Stomach smooth muscle (tissue), 2 donors: ENCODE measurements around the gene U2AF1L4.
A peak's percentile ranks its signal among the peaks of the same experiment; 100 is the strongest.

Experiments
- H3K27ac ChIP-seq: one replicate; pipeline ENCODE4 v1.7.0; 2013; ENCODE audit warnings: mild to moderate bottlenecking, low read length, inconsistent platforms
- H3K27me3 ChIP-seq, 2 donors: one replicate each; pipeline ENCODE4 v1.7.0; 2013; ENCODE audit warnings: low read length in 2 of 2; ENCODE audit not compliant: insufficient read depth in 2 of 2, control insufficient read depth in 1 of 2
- H3K36me3 ChIP-seq, 2 donors: one replicate each; pipeline ENCODE4 v1.7.0; 2013; ENCODE audit warnings: low read length in 2 of 2; ENCODE audit not compliant: control insufficient read depth in 2 of 2, insufficient read depth in 2 of 2
- H3K4me1 ChIP-seq: one replicate; pipeline ENCODE4 v1.7.0; 2013; ENCODE audit warnings: low read length; ENCODE audit not compliant: control insufficient read depth, insufficient read depth
- H3K4me3 ChIP-seq, 2 donors: one replicate each; pipeline ENCODE4 v1.7.0; 2013; ENCODE audit warnings: low read length in 2 of 2
- H3K9ac ChIP-seq, 2 donors: one replicate each; pipeline ENCODE4 v1.7.0; 2013; ENCODE audit warnings: low read length in 2 of 2, mild to moderate bottlenecking in 1 of 2
- H3K9me3 ChIP-seq, 2 donors: one replicate each; pipeline ENCODE4 v1.7.0; 2013; ENCODE audit warnings: low read length in 2 of 2; ENCODE audit not compliant: control insufficient read depth in 2 of 2
- donor health status: healthy.
- donor health status: Pancreatic carcinoma.

The U2AF1L4 gene

DNA sequence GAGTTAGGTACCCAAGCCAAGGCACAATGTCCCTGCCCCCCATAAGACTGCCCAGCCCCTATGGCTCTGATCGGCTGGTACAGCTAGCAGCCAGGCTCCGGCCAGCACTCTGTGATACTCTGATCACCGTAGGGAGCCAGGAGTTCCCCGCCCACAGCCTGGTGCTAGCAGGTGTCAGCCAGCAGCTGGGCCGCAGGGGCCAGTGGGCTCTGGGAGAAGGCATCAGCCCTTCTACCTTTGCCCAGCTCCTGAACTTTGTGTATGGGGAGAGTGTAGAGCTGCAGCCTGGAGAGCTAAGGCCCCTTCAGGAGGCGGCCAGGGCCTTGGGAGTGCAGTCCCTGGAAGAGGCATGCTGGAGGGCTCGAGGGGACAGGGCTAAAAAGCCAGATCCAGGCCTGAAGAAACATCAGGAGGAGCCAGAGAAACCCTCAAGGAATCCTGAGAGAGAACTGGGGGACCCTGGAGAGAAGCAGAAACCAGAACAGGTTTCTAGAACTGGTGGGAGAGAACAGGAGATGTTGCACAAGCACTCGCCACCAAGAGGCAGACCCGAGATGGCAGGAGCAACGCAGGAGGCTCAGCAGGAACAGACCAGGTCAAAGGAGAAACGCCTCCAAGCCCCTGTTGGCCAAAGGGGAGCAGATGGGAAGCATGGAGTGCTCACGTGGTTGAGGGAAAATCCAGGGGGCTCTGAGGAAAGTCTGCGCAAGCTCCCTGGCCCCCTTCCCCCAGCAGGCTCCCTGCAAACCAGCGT, 30.4 kb downstream of the U2AF1L4 start:
- Histone ChIP-seq H3K36me3 (no peaks in the 10 kb centered on the region), H3K9ac (no peak overlapping the region), H3K9me3 (no peaks in the 10 kb centered on the region), H3K27me3 (no peaks in the 10 kb centered on the region), H3K4me1 (peaks cover 36% of the 10 kb centered on the region), H3K4me3 (no peak overlapping the region), H3K27ac (no peak overlapping the region)

DNA sequence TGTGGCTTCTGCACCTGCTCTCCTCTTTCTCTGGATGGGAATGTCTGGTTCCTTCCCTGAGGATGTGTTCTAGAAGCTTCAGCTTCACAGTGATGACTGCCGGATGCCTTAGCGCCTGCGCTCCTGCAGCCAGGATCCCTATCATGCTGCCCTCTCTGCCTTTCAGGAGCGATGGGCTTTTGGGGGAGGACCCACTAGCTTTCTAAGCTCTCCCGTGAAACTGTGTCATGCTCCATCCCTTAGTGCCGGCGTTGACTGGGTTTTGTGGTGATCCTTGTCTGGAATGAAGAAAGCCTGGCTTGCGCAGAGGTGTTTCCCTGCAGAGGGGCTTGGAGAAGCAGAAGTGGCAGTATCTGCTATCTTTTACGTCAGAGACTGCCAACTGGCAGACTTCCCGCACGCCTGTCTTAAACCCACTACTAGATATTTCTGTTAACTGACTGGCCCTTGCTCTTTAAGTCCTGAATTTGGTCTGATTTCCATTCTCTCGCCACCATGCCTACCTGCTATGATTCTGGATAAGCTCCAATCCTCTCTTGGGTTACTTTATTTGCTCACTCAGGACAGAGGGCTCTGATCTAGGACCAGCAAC, 31.2 kb downstream of the U2AF1L4 start:
- no peaks in the 10 kb centered on the region for H3K36me3 ChIP-seq
- H3K4me1 ChIP-seq = peaks cover 29% of the 10 kb centered on the region
- no peak overlapping the region for H3K27ac ChIP-seq
- no peaks in the 10 kb centered on the region for H3K27me3 ChIP-seq
- no peak overlapping the region for H3K9ac ChIP-seq
- H3K4me3 ChIP-seq = no peak overlapping the region
- H3K9me3 ChIP-seq = no peaks in the 10 kb centered on the region

DNA sequence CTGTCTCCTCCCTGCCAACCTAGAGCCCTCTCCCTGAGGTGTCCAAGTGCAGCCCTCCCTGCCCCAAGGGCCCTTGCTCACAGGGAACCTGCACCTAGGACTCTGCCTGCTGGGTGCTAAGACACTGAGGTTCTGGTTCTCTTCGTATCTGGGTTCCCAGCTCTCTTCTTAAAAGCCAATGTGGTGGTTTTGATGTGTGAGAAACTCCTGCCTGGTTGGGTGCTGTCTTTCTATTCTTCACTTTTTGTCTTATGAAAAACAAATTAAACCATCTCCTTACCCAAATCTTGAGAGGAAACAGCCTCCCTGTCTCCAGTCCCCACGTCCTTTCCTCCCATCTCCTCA, 31.7 kb downstream of the U2AF1L4 start:
- Histone ChIP-seq H3K36me3 (no peaks in the 10 kb centered on the region), H3K4me1 (peaks cover 23% of the 10 kb centered on the region), H3K9ac (no peak overlapping the region), H3K27me3 (peaks cover 0 to under 1% of the 10 kb centered on the region in 2 donors), H3K4me3 (no peak overlapping the region), H3K9me3 (no peaks in the 10 kb centered on the region), H3K27ac (no peak overlapping the region)

GRCh38 chr19:35712567-35713505, 32.4 kb downstream of the U2AF1L4 start:
- peaks cover 22% of the 10 kb centered on the region for H3K4me1 ChIP-seq
- H3K27ac ChIP-seq = no peak overlapping the region
- no peaks in the 10 kb centered on the region for H3K9me3 ChIP-seq
- no peak overlapping the region for H3K4me3 ChIP-seq
- no peak overlapping the region for H3K9ac ChIP-seq
- H3K36me3 ChIP-seq = no peaks in the 10 kb centered on the region
- peaks cover 0 to 6% of the 10 kb centered on the region in 2 donors for H3K27me3 ChIP-seq

GRCh38 chr19:35710784-35711723, 34.2 kb downstream of the U2AF1L4 start:
- Histone ChIP-seq H3K36me3 (no peaks in the 10 kb centered on the region), H3K4me1 (peaks cover 9% of the 10 kb centered on the region), H3K27me3 (peaks cover 0 to 6% of the 10 kb centered on the region in 2 donors), H3K4me3 (no peak overlapping the region), H3K9me3 (no peaks in the 10 kb centered on the region), H3K9ac (no peak overlapping the region), H3K27ac (no peak overlapping the region)

DNA sequence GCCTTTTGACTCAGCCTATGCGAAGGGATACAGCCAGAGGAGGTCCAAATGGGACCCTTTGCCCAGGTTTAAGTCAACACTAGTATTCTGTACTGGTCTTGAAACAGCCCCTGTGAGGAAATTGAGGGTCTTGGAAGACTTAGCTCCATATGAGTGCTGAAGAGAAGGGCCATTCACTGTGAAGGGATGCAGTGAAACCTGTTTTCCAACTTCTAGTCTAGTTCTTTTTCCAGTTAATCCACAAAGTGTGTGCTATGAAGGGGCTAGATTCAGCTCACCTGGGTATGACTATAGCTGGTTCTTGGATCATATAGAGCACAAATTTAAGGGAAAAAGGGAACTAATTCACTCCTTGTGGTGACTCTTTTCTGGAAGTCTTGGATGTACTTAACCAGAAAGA, 36.8 kb downstream of the U2AF1L4 start:
- no peak overlapping the region for H3K9ac ChIP-seq
- no peaks in the 10 kb centered on the region for H3K4me1 ChIP-seq
- H3K36me3 ChIP-seq = no peaks in the 10 kb centered on the region
- H3K4me3 ChIP-seq = no peak overlapping the region
- no peaks in the 10 kb centered on the region for H3K9me3 ChIP-seq
- H3K27me3 ChIP-seq = peaks cover 6 to 14% of the 10 kb centered on the region in 2 donors
- H3K27ac ChIP-seq = no peak overlapping the region

GRCh38 chr19:35704218-35704617, 41.0 kb downstream of the U2AF1L4 start, which contains the start of gene ZBTB32:
Gene ZBTB32 (plus strand): TSS chr19:35704558. CDS start chr19:35714627, 10,069 bp downstream.
- Histone ChIP-seq H3K9me3 (no peaks in the 10 kb centered on the region), H3K36me3 (no peaks in the 10 kb centered on the region)

DNA sequence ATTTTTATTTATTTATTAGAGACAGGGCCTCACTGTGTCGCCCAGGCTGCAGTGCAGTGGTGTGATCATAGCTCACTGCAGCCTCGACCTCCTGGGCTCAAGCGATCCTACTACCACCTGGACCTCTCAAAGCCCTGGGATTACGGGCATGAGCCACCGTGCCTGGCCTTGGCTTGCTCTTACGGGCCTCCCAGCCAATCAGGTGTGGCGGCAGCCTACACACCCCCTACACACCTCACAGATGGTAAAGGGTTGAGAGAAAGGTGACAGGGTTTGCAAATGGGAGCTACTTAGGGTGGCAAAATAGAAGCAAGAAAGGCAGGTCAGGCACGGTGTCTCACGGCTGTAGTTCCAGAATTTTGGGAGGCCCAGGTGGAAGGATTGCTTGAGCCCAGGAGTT, 41.9 kb downstream of the U2AF1L4 start:
- peaks cover 8 to 13% of the 10 kb centered on the region in 2 donors for H3K27me3 ChIP-seq
- no peak overlapping the region for H3K27ac ChIP-seq
- peaks cover 8% of the 10 kb centered on the region for H3K4me1 ChIP-seq
- H3K4me3 ChIP-seq = no peak overlapping the region
- no peaks in the 10 kb centered on the region for H3K36me3 ChIP-seq
- no peaks in the 10 kb centered on the region for H3K9me3 ChIP-seq
- H3K9ac ChIP-seq = no peak overlapping the region

More at GRCh38 chr19:35704218-35704617, 41.0 kb downstream of the U2AF1L4 start, which contains the start of gene ZBTB32:
- Histone ChIP-seq H3K27me3 (peaks cover 8 to 16% of the 10 kb centered on the region in 2 donors), H3K4me3 (no peak within 1 kb of the TSS), H3K4me1 (peaks cover 8% of the 10 kb centered on the region), H3K27ac (no peak within 1 kb of the TSS), H3K9ac (no peak within 1 kb of the TSS)

GRCh38 chr19:35702223-35703012, 42.8 kb downstream of the U2AF1L4 start:
- H3K9ac ChIP-seq = peak overlapping the region; percentile 52 to 72
- H3K36me3 ChIP-seq = no peaks in the 10 kb centered on the region
- no peaks in the 10 kb centered on the region for H3K9me3 ChIP-seq
- no peak overlapping the region for H3K27ac ChIP-seq
- peak overlapping the region; percentile 83 to 86 for H3K4me3 ChIP-seq
- peaks cover 8% of the 10 kb centered on the region for H3K4me1 ChIP-seq
- H3K27me3 ChIP-seq = peaks cover 8 to 10% of the 10 kb centered on the region in 2 donors
